Thoracic aorta (tissue), 2 donors: Measurements from ENCODE around the gene THADA. TPM values are rescaled to one million over a fixed set of nuclear protein-coding genes. Genes with fewer than 3 reads are reported as not detected.

Source experiments
- ATAC-seq: fragments of 150-250 bp; one replicate; pipeline ENCODE4 v1.8.0; 2017; ENCODE audit warnings: low read depth; ENCODE audit not compliant: insufficient number of reproducible peaks, low FRiP score
- DNase-seq: peaks from one replicate; pipeline ENCODE4 v3.0.0-alpha.2; 2020; ENCODE audit warnings: low spot score
- H3K27ac ChIP-seq, 2 donors: fragments of 200-600 bp; sonication (generic); 1 replicate in 1 of 2; 2 replicates in 1 of 2; pipeline ENCODE4 v1.5.1; 2016; ENCODE audit warnings: mild to moderate bottlenecking in 2 of 2, moderate library complexity in 2 of 2
- H3K27me3 ChIP-seq: fragments of 200-600 bp; sonication (generic); replicated peaks from 2 replicates; pipeline ENCODE4 v1.6.0; 2016; ENCODE audit warnings: mild to moderate bottlenecking; ENCODE audit not compliant: insufficient read depth
- H3K36me3 ChIP-seq: fragments of 200-600 bp; sonication (generic); one replicate; pipeline ENCODE4 v1.5.1; 2016
- H3K4me1 ChIP-seq, 2 donors: fragments of 200-600 bp; sonication (generic); 1 replicate in 1 of 2; 2 replicates in 1 of 2; pipeline versions ENCODE4 v1.5.1 to v1.6.0; 2016; ENCODE audit warnings: low read depth in 2 of 2, mild to moderate bottlenecking in 1 of 2; ENCODE audit not compliant: control insufficient read depth in 1 of 2
- H3K4me3 ChIP-seq: fragments of 200-600 bp; sonication (generic); 2 replicates; pipeline ENCODE4 v1.5.1; 2016; ENCODE audit warnings: mild to moderate bottlenecking
- H3K9me3 ChIP-seq: fragments of 200-600 bp; sonication (generic); 2 replicates; pipeline ENCODE4 v1.5.1; 2016
- CTCF ChIP-seq: fragments of 200-600 bp; sonication (generic); IDR thresholded peaks from one replicate; pipeline ENCODE4 v1.5.1; 2019; ENCODE audit warnings: antibody characterized with exemption
- total RNA-seq, 2 donors: library from RNA; depleted of rRNA; stranded (reverse); fragments of >200 nt; gene quantifications; one replicate each; pipeline versions ENCODE4 v1.1.0 to v1.2.3, GENCODE V29; 2016

THADA gene
- total RNA-seq, 2 donors from 2014 or later: 33.3 to 46.6 TPM

GRCh38 chr2:43612944-43613343, 17.1 kb upstream of the THADA start:
- no peak for TF ChIP-seq CTCF
- Histone ChIP-seq H3K27ac (no peak overlapping the region), H3K4me3 (no peak overlapping the region), H3K9me3 (no peaks in the 10 kb centered on the region), H3K4me1 (no peaks in the 10 kb centered on the region), H3K27me3 (no peaks in the 10 kb centered on the region), H3K36me3 (no peaks in the 10 kb centered on the region)
- ATAC-seq (no peak), DNase-seq (no peak)

- no peak overlapping the region for H3K27ac ChIP-seq
- H3K36me3 ChIP-seq: no peaks in the 10 kb centered on the region
- H3K9me3 ChIP-seq: no peaks in the 10 kb centered on the region
- no peak overlapping the region for H3K4me3 ChIP-seq
- no peaks in the 10 kb centered on the region for H3K27me3 ChIP-seq
- peak; percentile 77 for TF ChIP-seq CTCF
- no peaks in the 10 kb centered on the region for H3K4me1 ChIP-seq
- ATAC-seq: peak; percentile 61
- DNase-seq: no peak
Observed at GRCh38 chr2:43611987-43612894, 16.4 kb upstream of the THADA start.

GRCh38 chr2:43610361-43610760, 14.5 kb upstream of the THADA start:
- TF ChIP-seq CTCF: no peak
- no peak overlapping the region for H3K4me3 ChIP-seq
- no peak overlapping the region for H3K27ac ChIP-seq
- H3K9me3 ChIP-seq: no peaks in the 10 kb centered on the region
- ATAC-seq (no peak), DNase-seq (no peak)
- H3K4me1 ChIP-seq: no peaks in the 10 kb centered on the region
- no peaks in the 10 kb centered on the region for H3K27me3 ChIP-seq
- H3K36me3 ChIP-seq: no peaks in the 10 kb centered on the region

- Histone ChIP-seq H3K4me1 (no peaks in the 10 kb centered on the region), H3K27me3 (no peaks in the 10 kb centered on the region), H3K36me3 (no peaks in the 10 kb centered on the region), H3K4me3 (no peak overlapping the region), H3K9me3 (no peaks in the 10 kb centered on the region), H3K27ac (no peak overlapping the region)
- peak; percentile 68 for TF ChIP-seq CTCF
- ATAC-seq (peak; percentile 66), DNase-seq (no peak)
Observed at GRCh38 chr2:43609290-43609918, 13.6 kb upstream of the THADA start.

- H3K27me3 ChIP-seq: no peaks in the 10 kb centered on the region
- H3K27ac ChIP-seq: no peak overlapping the region
- TF ChIP-seq CTCF: no peak
- H3K9me3 ChIP-seq: no peaks in the 10 kb centered on the region
- H3K4me1 ChIP-seq: no peaks in the 10 kb centered on the region
- H3K36me3 ChIP-seq: no peaks in the 10 kb centered on the region
- no peak overlapping the region for H3K4me3 ChIP-seq
- DNase-seq: no peak
- ATAC-seq: no peak
Observed at GRCh38 chr2:43605851-43606250, 10.0 kb upstream of the THADA start.
